OCI-LY3 (cell line): ENCODE results near the gene OTOA.
A peak's percentile ranks its signal among the peaks of the same experiment; 100 is the strongest.
"Not testable (repeated sequence)": the region's sequence is repeated elsewhere in the genome, so short reads cannot be mapped to it uniquely, and the experiment has no call there.

Experiments used
- H2AFZ ChIP-seq: fragments of 200-600, 300-600 bp; shearing (Covaris generic); 2 replicates; pipeline ENCODE4 v1.6.0; 2014; ENCODE audit warnings: antibody characterized with exemption, low read depth, low read length
- H3K27ac ChIP-seq: fragments of 200-600, 300-600 bp; sonication (generic); 2 replicates; pipeline ENCODE4 v1.5.1; 2014; ENCODE audit warnings: mild to moderate bottlenecking, low read length, moderate library complexity, mixed read lengths
- H3K27me3 ChIP-seq: fragments of 200-600, 300-600 bp; sonication (generic); 2 replicates; pipeline ENCODE4 v1.6.1; 2014; ENCODE audit warnings: low read depth, low read length, mixed read lengths
- H3K36me3 ChIP-seq: fragments of 200-600, 300-600 bp; sonication (generic); replicated peaks from 2 replicates; pipeline ENCODE3; 2014; ENCODE audit warnings: low read depth, low read length, mixed read lengths
- H3K4me1 ChIP-seq: fragments of 300-600, 200-600 bp; sonication (generic); 2 replicates; pipeline ENCODE4 v1.6.1; 2014; ENCODE audit warnings: low read length, mixed read lengths
- H3K4me2 ChIP-seq: fragments of 200-600, 300-600 bp; sonication (generic); 2 replicates; pipeline ENCODE4 v1.6.1; 2014; ENCODE audit warnings: low read length, mixed read lengths
- H3K4me3 ChIP-seq: fragments of 300-600, 200-600 bp; sonication (generic); 2 replicates; pipeline ENCODE4 v1.5.1; 2014; ENCODE audit warnings: antibody characterized with exemption, mild to moderate bottlenecking, low read length, moderate library complexity
- H3K79me2 ChIP-seq: fragments of 300-600, 200-600 bp; shearing (Covaris generic); 2 replicates; pipeline ENCODE4 v1.6.1; 2014; ENCODE audit warnings: mild to moderate bottlenecking, low read length, mixed read lengths
- H3K9ac ChIP-seq: fragments of 300-600, 200-600 bp; shearing (Covaris generic); 2 replicates; pipeline ENCODE4 v1.6.0; 2014; ENCODE audit warnings: mild to moderate bottlenecking, low read length, moderate library complexity
- H3K9me3 ChIP-seq: fragments of 200-600, 300-600 bp; shearing (Covaris generic); 2 replicates; pipeline ENCODE4 v1.6.1; 2014; ENCODE audit warnings: low read length, mixed read lengths; ENCODE audit not compliant: insufficient read depth
- H4K20me1 ChIP-seq: fragments of 200-600, 300-600 bp; sonication (generic); 2 replicates; pipeline ENCODE4 v1.6.1; 2016; ENCODE audit warnings: low read length, mixed read lengths; ENCODE audit not compliant: insufficient read depth

The OTOA gene

GRCh38 chr16:21769284-21769683, 105.5 kb downstream of the OTOA start:
- H3K36me3 ChIP-seq, H3K79me2 ChIP-seq, H3K9ac ChIP-seq, H3K4me3 ChIP-seq, H3K4me2 ChIP-seq, H2AFZ ChIP-seq, H3K27me3 ChIP-seq, H3K27ac ChIP-seq, H3K4me1 ChIP-seq, H4K20me1 ChIP-seq, H3K9me3 ChIP-seq: not testable (repeated sequence)

DNA sequence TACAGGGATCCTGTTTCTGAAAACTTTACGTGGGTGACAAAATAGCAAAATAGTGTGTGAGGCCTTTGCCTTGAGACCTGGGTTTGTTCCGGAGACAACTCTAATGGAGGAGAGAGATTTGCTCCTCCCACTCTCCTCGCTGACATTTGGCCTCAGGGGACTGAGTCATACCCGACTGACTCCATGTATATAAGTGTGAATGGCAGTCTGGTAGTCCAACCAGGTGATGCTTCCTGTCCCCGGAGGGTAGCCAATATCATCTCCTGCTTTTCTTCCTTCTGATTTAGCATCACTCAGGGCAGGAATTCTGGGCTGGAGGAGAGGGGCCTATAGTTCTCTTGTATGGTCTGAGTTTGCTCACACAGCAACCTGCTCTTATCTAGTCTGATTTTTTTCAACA, 106.8 kb downstream of the OTOA start:
- H3K27ac ChIP-seq, H3K9me3 ChIP-seq, H3K36me3 ChIP-seq, H3K79me2 ChIP-seq, H3K27me3 ChIP-seq, H3K4me3 ChIP-seq, H3K9ac ChIP-seq, H4K20me1 ChIP-seq, H3K4me2 ChIP-seq, H2AFZ ChIP-seq, H3K4me1 ChIP-seq: not testable (repeated sequence)

- H3K4me1 ChIP-seq, H3K27ac ChIP-seq, H3K9ac ChIP-seq, H3K4me2 ChIP-seq, H3K4me3 ChIP-seq, H3K79me2 ChIP-seq, H3K9me3 ChIP-seq, H2AFZ ChIP-seq, H3K36me3 ChIP-seq, H4K20me1 ChIP-seq, H3K27me3 ChIP-seq: not testable (repeated sequence)
Measured at GRCh38 chr16:21772547-21773206, 108.9 kb downstream of the OTOA start.

GRCh38 chr16:21773207-21773553, 109.4 kb downstream of the OTOA start:
- H3K9me3 ChIP-seq, H3K4me3 ChIP-seq, H3K9ac ChIP-seq, H3K4me1 ChIP-seq, H3K36me3 ChIP-seq, H3K4me2 ChIP-seq, H2AFZ ChIP-seq, H3K79me2 ChIP-seq, H4K20me1 ChIP-seq, H3K27me3 ChIP-seq, H3K27ac ChIP-seq: not testable (repeated sequence)

DNA sequence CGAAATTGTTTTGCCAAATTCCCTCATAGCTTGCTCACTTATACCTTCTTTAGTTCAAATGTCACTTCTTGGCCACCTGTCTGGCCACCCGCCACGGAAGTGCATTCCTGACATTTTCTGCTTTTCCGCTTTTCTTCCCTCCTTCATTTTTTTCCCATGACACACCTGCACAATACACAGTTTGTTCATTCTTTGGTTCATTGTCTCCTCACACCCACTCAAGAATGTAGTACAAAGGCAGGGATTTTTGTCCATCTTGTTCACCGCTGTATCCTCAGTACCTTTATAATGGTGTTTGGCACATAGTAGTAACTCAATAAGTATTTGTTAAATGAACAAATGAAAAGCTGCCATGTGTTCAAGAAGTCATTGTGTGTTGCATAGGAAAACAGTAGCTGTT, 116.8 kb downstream of the OTOA start:
- H3K4me2 ChIP-seq, H2AFZ ChIP-seq, H3K9ac ChIP-seq, H3K9me3 ChIP-seq, H3K79me2 ChIP-seq, H3K27ac ChIP-seq, H4K20me1 ChIP-seq, H3K27me3 ChIP-seq, H3K4me1 ChIP-seq, H3K36me3 ChIP-seq, H3K4me3 ChIP-seq: not testable (repeated sequence)

GRCh38 chr16:21790506-21790905, 126.7 kb downstream of the OTOA start:
- H4K20me1 ChIP-seq, H3K9ac ChIP-seq, H3K27me3 ChIP-seq, H3K79me2 ChIP-seq, H3K36me3 ChIP-seq, H3K9me3 ChIP-seq, H2AFZ ChIP-seq, H3K4me3 ChIP-seq, H3K4me1 ChIP-seq, H3K4me2 ChIP-seq: not testable (repeated sequence)
- peak overlapping the region; percentile 30; the same call in 1 of the 2 replicates for H3K27ac ChIP-seq

DNA sequence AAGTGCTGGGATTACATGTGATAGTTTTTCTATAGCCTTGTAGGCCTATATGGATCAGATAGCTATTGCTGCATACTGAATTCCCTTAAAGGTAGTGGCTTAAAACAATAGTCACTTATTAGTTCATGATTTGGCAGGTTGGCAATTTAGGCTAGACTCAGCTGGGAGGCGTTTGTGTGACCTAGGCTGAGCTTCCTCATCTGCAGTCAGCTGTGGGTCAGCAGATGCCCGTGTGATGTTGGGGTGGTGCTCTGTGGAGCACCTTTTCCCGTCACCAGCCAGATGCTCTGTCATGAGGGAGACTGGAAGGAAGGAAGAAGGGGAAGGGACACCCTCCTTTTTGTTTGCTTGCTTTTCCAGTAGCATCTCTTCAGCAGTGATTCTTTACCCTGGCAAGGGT, 129.5 kb downstream of the OTOA start:
- H3K9me3 ChIP-seq, H3K79me2 ChIP-seq, H3K36me3 ChIP-seq, H2AFZ ChIP-seq, H3K27ac ChIP-seq, H3K4me2 ChIP-seq, H3K9ac ChIP-seq, H4K20me1 ChIP-seq, H3K27me3 ChIP-seq, H3K4me3 ChIP-seq, H3K4me1 ChIP-seq: not testable (repeated sequence)

- H2AFZ ChIP-seq, H3K4me1 ChIP-seq, H3K27me3 ChIP-seq, H3K27ac ChIP-seq, H3K4me2 ChIP-seq, H3K4me3 ChIP-seq, H3K9ac ChIP-seq, H3K36me3 ChIP-seq, H3K9me3 ChIP-seq, H4K20me1 ChIP-seq, H3K79me2 ChIP-seq: not testable (repeated sequence)
Measured at GRCh38 chr16:21798601-21799000, 134.8 kb downstream of the OTOA start.
